Measurements from ENCODE around the gene TANC1. TPM values are rescaled to one million over a fixed set of nuclear protein-coding genes. Genes with fewer than 3 reads are reported as not detected.

The TANC1 gene
- total RNA-seq, 1 donor from 2014 or later, result 45.0 TPM

GRCh38 chr2:159160954-159161353 is 192.5 kb downstream of the TANC1 start:
- FAIRE-seq (no peak), DNase-seq (ENCODE audit: low read depth) (no peak)
- peaks cover 10% of the 10 kb centered on the region for H3K36me3 ChIP-seq (ENCODE audit: insufficient read depth, low read length)
- TF ChIP-seq EZH2 (IDR thresholded peaks at IDR 0.05; ENCODE audit: insufficient read depth, low read length) (no peak), CTCF (IDR thresholded peaks at IDR 0.05; ENCODE audit: insufficient read depth, low read depth, low read length) (no peak)
- no peak overlapping the region for H3K4me3 Mint-ChIP-seq (ENCODE audit: unreplicated experiment)
- no peaks in the 10 kb centered on the region for H3K9me3 ChIP-seq (ENCODE audit: insufficient read depth, low read depth, low read length)
- H2AFZ ChIP-seq (ENCODE audit: low read depth, low read length), result no peak overlapping the region
- H3K9me3 Mint-ChIP-seq (ENCODE audit: unreplicated experiment), result no peaks in the 10 kb centered on the region
- no peaks in the 10 kb centered on the region for H3K79me2 ChIP-seq (ENCODE audit: insufficient read depth, low read length)
- no peak overlapping the region for H3K4me2 ChIP-seq (ENCODE audit: low read length)
- no peak overlapping the region for H3K27ac ChIP-seq (ENCODE audit: low read depth, low read length)
- H3K27ac Mint-ChIP-seq (ENCODE audit: unreplicated experiment), result no peak overlapping the region
- no peak overlapping the region for H3K4me3 ChIP-seq (ENCODE audit: insufficient read depth, low read depth, low read length)
- no peaks in the 10 kb centered on the region for H3K27me3 Mint-ChIP-seq (ENCODE audit: low read depth, unreplicated experiment)
- no peak overlapping the region for H3K9ac ChIP-seq (ENCODE audit: low read length)
- peaks cover 8% of the 10 kb centered on the region for H4K20me1 ChIP-seq (ENCODE audit: insufficient read depth, low read length)
- H3K4me1 ChIP-seq (ENCODE audit: insufficient read depth, low read length), result peaks cover 5% of the 10 kb centered on the region
- no peaks in the 10 kb centered on the region for H3K27me3 ChIP-seq (ENCODE audit: insufficient read depth, low read length)
- H3K4me1 Mint-ChIP-seq (ENCODE audit: low read depth, unreplicated experiment), result peaks cover 16% of the 10 kb centered on the region
- peaks cover 26% of the 10 kb centered on the region for H3K36me3 Mint-ChIP-seq (ENCODE audit: low read depth, unreplicated experiment)

- H3K27me3 ChIP-seq (ENCODE audit: insufficient read depth, low read length), result no peaks in the 10 kb centered on the region
- no peak overlapping the region for H3K27ac Mint-ChIP-seq (ENCODE audit: unreplicated experiment)
- no peaks in the 10 kb centered on the region for H3K9me3 Mint-ChIP-seq (ENCODE audit: unreplicated experiment)
- FAIRE-seq (no peak), DNase-seq (ENCODE audit: low read depth) (no peak)
- H3K79me2 ChIP-seq (ENCODE audit: insufficient read depth, low read length), result peaks cover 7% of the 10 kb centered on the region
- peaks cover 4% of the 10 kb centered on the region for H3K4me1 Mint-ChIP-seq (ENCODE audit: low read depth, unreplicated experiment)
- H4K20me1 ChIP-seq (ENCODE audit: insufficient read depth, low read length), result peaks cover 7% of the 10 kb centered on the region
- peaks cover 13% of the 10 kb centered on the region for H3K36me3 ChIP-seq (ENCODE audit: insufficient read depth, low read length)
- no peak overlapping the region for H3K27ac ChIP-seq (ENCODE audit: low read depth, low read length)
- peaks cover 3% of the 10 kb centered on the region for H3K4me1 ChIP-seq (ENCODE audit: insufficient read depth, low read length)
- no peak overlapping the region for H3K4me3 Mint-ChIP-seq (ENCODE audit: unreplicated experiment)
- peaks cover 30% of the 10 kb centered on the region for H3K36me3 Mint-ChIP-seq (ENCODE audit: low read depth, unreplicated experiment)
- H3K4me3 ChIP-seq (ENCODE audit: insufficient read depth, low read depth, low read length), result no peak overlapping the region
- H3K4me2 ChIP-seq (ENCODE audit: low read length), result no peak overlapping the region
- TF ChIP-seq EZH2 (IDR thresholded peaks at IDR 0.05; ENCODE audit: insufficient read depth, low read length), result no peak
- TF ChIP-seq CTCF (IDR thresholded peaks at IDR 0.05; ENCODE audit: insufficient read depth, low read depth, low read length), result no peak
- H3K27me3 Mint-ChIP-seq (ENCODE audit: low read depth, unreplicated experiment), result no peaks in the 10 kb centered on the region
- no peak overlapping the region for H2AFZ ChIP-seq (ENCODE audit: low read depth, low read length)
- H3K9ac ChIP-seq (ENCODE audit: low read length), result no peak overlapping the region
- no peaks in the 10 kb centered on the region for H3K9me3 ChIP-seq (ENCODE audit: insufficient read depth, low read depth, low read length)
These were observed 195.5 kb downstream of the TANC1 start for GRCh38 chr2:159163930-159164329.

- no peak overlapping the region for H3K4me3 ChIP-seq (ENCODE audit: insufficient read depth, low read depth, low read length)
These were observed 196.0 kb downstream of the TANC1 start for GRCh38 chr2:159164457-159164911.

More at GRCh38 chr2:159164457-159164911, 196.0 kb downstream of the TANC1 start:
- H3K9ac ChIP-seq (ENCODE audit: low read length), result no peak overlapping the region
- Mint-ChIP-seq H3K4me3 (ENCODE audit: unreplicated experiment) (no peak overlapping the region), H3K27me3 (ENCODE audit: low read depth, unreplicated experiment) (no peaks in the 10 kb centered on the region), H3K9me3 (ENCODE audit: unreplicated experiment) (no peaks in the 10 kb centered on the region), H3K36me3 (ENCODE audit: low read depth, unreplicated experiment) (peaks cover 28% of the 10 kb centered on the region), H3K27ac (ENCODE audit: unreplicated experiment) (no peak overlapping the region), H3K4me1 (ENCODE audit: low read depth, unreplicated experiment) (peaks cover 4% of the 10 kb centered on the region)
- DNase-seq (ENCODE audit: low read depth), result no peak
- H2AFZ ChIP-seq (ENCODE audit: low read depth, low read length), result no peak overlapping the region
- TF ChIP-seq CTCF (IDR thresholded peaks at IDR 0.05; ENCODE audit: insufficient read depth, low read depth, low read length) (no peak), EZH2 (IDR thresholded peaks at IDR 0.05; ENCODE audit: insufficient read depth, low read length) (no peak)
- H3K4me2 ChIP-seq (ENCODE audit: low read length), result no peak overlapping the region
- FAIRE-seq, result no peak
- H3K27ac ChIP-seq (ENCODE audit: low read depth, low read length), result no peak overlapping the region
- H3K27me3 ChIP-seq (ENCODE audit: insufficient read depth, low read length), result no peaks in the 10 kb centered on the region
- peaks cover 7% of the 10 kb centered on the region for H4K20me1 ChIP-seq (ENCODE audit: insufficient read depth, low read length)
- peaks cover 13% of the 10 kb centered on the region for H3K36me3 ChIP-seq (ENCODE audit: insufficient read depth, low read length)
- H3K4me1 ChIP-seq (ENCODE audit: insufficient read depth, low read length), result peaks cover 9% of the 10 kb centered on the region
- peaks cover 7% of the 10 kb centered on the region for H3K79me2 ChIP-seq (ENCODE audit: insufficient read depth, low read length)
- H3K9me3 ChIP-seq (ENCODE audit: insufficient read depth, low read depth, low read length), result no peaks in the 10 kb centered on the region

All from astrocyte (in vitro differentiated cells and primary cell).